IPS-NIHi7 (cell line): ENCODE results near the gene AASDH.
"Not testable (repeated sequence)": the region's sequence is repeated elsewhere in the genome, so short reads cannot be mapped to it uniquely, and the experiment has no call there.

Experiments used
- DNase-seq: peaks from one replicate; pipeline ENCODE4 v3.0.0; 2012; ENCODE audit warnings: mixed read lengths; ENCODE audit errors: extremely low spot score

AASDH gene

DNA sequence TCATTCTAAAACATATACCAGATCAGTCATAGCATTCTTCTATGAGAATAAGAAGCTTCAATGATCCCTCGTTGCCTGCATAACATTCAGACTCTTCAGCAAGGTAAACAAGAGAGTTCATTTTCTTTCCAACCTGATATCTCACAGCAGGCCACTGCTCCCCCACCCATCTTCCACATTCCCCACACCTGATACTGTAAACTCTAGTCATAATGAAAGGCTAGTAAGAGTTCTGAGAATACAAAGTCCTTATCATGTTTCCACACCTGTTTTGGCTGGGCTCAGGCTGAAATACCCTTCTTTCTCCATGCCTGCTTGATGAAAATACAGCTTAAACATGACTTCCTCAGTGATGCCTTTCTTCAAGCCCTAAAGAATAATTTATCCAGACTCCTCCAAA lies 2.3 kb upstream of the AASDH start:
- no peak for DNase-seq

DNA sequence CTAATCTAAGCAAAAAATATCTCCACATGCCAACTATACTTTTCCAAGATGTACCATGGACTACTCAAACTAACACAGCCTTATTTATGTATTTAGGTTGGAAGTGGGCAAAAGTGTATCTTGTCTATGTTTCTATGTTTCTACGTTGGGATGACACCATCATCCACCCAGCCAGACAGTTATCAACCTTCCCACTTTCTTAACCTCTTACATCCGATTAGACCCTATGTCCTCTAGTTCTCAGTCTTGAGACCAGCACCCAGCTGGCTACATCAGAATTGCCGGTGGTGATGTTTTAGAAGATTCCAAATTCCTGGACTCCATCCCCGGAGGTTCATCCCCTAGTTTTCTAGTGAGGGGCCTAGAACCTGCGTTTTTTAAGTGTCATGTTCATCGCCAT lies 1.0 kb upstream of the AASDH start:
- DNase-seq: no peak

DNA sequence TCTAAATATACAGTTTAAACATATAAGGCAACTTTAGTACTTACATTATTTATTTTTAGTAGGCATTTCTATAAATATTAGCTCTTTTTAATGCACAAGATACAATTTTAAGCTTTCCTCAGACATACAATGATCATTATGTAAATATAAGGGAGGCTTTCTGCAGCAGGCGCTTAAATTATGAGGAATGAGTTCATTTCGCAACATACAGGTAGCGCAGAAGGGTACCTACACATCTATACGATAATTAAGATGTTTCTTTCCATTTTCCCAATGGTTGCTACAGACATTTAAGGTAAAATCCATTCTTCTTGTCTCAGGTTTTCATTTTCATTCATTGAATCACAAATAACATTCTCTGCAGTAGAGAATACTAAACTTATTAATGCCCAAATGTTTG lies 1.2 kb downstream of the AASDH start:
- DNase-seq: no peak

DNA sequence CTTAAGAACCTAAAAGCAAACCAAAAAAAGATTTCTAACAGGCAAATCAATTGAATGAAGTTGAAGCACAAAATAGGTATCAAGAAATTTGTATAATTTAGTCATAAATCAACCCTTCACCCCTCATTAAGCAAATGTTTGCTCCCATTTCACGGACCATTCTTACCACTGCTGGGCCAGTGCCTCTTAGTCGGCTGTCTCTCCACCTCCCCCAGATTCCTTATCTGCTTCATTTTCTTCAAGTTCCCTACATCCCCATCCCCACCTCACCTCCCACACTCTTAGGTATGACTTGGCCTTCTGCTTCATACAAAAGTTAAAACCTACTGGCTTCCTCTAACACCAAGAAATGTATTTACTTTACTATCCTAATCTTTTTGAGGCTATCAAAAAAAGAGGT lies 11.8 kb downstream of the AASDH start:
- no peak for DNase-seq

DNA sequence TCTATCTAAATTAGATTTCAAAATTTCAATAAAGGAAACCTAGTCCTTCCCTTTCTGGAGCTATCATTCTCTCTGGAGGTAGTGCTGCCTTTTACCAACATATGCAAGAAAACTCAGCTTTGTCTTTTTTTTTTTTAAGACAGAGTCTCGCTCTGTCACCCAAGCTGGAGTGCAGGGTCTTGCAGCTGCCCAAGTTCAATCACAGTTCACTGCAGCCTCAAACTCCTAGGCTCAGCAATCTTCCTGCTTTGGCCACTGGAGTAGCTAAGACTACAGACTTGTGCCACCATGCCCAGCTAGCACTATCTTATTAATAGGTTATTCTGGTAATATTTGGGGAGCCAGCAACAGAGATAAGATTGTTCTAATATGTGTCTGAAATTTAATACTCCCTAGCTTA lies 12.3 kb downstream of the AASDH start:
- DNase-seq: no peak

DNA sequence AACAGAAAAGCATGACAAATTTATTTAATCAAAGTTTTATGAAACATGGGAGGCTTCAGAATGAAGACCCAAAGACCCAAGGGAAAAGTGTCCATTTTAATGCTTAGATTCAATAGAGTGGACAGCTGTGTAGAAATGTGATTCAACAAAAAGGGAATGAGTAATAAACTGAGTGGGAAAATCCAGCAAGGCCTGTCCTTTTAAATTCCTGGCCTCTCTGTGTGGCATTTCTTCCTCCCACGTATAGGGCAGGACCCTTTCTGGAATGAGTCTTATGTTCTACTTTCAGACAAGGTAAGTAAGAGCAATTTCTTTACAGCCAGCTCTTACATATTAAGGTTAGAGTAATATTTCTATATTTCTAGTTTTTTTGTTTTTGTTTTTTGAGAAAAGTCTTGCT lies 14.5 kb downstream of the AASDH start:
- no peak for DNase-seq

DNA sequence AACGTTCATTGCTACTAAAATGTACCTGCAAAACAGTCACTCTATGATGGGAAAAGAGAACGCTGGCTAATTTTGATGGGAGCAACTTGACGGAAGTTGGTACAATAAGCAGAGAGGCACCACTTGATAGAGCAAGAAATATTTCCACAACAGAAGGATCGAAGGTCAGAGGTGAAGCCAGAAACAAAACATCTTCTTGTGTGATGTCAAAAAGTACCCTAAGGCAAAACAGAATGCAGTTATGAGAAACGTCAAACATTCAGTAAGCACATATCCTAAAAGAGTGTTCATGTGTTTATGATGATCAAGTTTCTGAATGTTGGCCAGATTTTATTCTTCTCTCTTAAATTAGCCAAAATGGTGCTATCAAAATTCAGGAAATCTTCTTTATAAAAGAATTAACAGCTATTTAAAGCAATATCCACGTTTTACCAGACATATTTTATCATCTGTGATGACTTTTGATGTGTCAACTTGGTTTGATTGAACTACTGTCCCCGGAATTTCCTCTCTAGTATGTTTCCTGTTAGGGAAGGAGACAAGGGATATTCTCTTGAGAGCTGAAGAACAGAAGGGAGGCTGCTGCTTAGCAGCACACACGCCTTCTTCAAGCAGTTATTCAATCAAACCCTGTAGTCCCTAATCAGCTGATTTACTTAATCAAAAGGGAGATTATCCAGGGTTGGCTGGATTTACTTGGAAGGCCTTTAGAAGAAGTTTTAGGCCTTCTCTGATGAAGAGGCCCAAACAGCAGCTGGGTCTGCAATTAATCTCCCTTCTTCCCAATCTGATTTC lies 15.7 kb downstream of the AASDH start:
- DNase-seq: no peak

DNA sequence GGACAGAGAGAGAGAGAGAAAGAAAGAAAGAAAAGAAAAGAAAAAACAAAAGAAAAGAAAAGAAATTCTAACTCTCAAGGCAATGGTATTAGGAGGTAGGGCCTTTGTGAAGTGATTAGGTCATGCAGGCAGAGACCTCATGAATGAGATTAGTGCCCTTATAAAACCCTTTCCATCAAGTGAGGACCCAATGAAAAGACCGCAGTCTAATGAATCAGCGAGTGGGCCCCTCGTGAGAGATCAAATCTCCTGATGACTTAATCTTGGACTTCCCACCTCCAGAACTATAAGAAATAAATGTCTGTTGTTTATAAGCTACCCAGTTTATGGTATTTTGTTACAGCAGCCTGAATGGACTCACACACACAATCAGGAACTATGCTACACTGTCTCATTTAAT lies 16.9 kb downstream of the AASDH start:
- DNase-seq: no peak

DNA sequence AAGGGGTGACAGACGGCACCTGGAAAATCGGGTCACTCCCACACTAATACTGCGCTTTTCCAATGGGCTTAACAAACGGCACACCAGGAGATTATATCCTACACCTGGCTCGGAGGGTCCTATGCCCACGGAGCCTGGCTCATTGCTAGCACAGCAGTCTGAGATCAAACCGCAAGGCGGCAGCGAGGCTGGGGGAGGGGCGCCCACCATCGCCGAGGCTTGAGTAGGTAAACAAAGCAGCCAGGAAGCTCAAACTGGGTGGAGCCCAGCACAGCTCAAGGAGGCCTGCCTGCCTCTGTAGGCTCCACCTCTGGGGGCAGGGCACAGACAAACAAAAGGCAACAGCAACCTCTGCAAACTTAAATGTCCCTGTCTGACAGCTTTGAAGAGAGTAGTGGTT lies 24.3 kb downstream of the AASDH start:
- DNase-seq: not testable (repeated sequence)

DNA sequence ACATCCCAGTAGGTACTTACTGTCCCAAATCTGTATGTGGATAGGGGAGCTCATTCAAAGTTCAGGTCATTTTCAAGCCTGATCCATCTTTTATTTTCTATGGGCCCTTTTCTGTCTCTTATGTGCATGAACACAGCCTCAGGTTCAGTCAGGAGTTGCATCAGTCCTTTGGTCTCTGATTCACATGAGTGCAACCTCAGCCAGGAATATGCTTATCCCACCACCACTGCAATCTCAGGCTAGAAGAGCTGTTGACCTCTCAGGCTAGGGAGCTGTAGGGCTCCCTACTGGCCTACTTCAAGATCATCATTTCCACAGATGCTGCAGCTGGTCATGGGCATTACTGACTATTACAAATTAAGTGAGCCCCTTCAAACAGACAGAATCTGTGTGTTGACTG lies 27.2 kb downstream of the AASDH start:
- no peak for DNase-seq

DNA sequence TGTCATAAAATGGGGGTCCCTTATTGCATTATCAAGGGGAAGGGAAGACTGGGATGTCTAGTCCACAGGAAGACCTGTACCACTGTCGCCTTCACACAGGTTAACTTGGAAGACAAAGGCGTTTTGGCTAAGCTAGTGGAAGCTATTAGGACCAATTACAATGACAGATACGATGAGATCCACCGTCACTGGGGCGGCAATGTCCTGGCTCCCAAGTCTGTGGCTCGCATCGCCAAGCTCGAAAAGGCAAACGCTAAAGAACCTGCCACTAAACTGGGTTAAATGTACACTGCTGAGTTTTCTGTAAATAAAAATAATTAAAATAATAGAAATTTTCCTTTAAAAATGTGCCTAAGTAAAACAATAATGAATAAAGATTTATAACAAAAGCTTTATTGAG lies 30.6 kb downstream of the AASDH start:
- no peak for DNase-seq

DNA sequence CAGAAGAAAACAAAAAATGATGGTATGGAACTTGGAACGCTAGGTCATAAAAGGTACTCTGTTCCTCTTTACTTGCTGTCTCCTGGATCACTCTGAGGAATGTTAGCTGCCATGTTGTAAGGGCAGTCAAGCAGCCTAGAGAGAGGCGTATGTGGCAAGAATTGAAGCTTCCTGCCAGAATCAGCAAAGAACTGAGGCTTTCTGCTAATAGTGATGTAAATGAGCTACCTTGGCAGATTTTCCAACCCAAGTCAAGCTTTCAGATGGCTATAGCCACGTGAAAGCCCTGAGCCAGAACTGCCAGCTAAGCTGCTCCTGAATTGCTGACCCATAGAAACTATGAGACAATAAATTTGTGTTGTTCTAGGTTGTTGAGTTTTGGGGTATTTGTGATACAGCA lies 38.7 kb downstream of the AASDH start:
- peak; percentile 14 for DNase-seq

DNA sequence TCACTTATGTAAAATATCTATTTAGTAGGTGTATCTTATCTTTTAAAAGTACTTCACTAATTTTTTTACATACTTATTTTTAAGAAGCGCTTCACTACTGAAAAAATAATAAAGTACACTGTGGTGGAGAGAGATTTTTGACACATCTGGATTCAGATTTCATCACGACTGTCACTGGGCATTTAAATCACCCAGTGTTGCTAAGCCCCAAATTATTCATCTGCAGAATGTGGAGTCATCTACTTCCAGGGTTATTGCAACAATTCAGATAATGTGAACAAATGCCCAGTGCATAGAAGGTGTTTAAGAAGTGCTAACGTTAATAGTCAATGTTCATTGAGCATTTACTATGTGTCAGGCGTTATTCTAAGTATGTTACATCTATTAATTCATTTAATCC lies 41.8 kb downstream of the AASDH start:
- DNase-seq: no peak

DNA sequence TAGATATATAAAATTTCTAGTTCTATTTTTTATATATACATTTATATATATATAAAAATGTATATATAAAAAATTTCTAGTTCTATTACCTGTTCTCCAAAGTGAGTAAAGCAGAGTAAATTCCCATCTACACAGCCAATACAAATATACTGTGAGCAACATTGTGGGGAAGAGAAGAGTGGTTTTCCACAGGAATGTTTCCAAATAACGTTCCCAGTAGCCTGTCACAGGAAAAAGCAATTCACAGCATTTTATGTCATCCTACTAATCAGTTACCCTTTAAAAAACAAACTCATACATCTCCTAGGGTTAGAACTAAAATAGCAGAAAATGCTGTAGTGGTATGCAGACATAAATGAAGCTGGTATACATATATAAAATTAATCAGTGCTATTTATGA lies 44.5 kb downstream of the AASDH start:
- no peak for DNase-seq

DNA sequence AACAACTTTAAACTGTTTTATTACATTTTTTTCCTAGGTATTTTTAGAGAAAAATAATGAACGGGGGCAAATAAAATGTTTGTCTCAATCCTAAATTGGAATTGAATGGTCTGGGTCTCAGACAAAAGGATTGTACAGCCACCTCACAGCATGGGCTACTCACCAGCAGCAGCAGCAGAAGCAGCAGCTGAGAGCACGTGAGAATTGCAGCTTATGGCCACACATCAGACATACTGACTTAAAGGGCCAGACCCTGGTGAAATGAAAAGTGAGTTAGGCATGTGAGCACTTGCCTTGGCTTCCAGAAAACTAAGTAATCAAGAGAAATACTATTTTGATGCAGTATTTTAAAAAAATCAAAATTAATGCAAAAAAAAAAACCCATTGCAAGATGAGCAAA lies 56.6 kb downstream of the AASDH start:
- DNase-seq: no peak

DNA sequence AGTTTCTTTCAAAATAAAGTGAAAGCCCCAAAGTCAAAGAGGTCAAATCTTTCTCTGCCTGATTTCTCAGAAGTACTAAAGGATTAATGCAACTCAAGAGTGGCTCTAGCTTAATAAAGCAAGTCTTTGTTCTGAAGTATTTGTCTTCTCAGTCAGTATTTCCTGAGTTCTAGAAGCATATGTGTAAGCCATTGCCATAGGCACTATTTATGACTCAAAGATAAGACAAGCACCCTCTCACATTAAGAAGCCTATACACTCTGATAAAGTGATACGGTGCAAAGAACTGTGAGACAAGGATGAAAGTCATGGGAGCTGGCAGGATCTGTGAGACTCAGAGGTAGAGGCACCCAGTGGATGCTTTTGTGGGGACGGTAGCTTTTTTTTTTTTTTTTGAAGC lies 60.9 kb downstream of the AASDH start:
- DNase-seq: no peak

DNA sequence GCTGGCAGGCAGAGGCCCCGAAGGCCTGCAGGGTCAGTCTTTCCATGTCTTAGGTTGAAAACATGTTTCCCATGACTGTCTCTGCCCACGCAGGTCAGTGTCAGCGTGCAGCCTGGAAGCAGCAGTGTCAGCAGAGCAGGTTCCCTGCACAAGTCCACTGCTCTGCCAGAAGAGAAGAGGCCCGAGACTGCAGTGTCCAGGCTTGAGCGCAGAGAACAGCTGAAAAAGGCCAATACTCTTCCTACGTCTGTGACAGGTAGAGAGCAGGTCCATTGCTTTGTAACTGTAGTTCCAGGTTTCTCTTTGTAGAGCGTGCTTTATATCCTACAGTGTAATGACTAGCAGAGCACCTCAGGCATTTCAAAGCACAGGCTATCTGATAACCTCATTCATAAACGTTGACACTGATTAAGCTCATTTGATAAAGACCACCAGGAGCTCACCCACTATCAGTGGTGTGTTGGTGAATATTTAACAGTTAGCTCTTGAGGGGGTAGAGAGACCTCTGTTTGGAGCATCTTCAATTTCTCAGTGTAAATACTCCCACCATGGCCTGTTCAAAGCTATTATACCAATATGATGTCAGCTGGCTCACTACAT lies 63.2 kb downstream of the AASDH start:
- DNase-seq: no peak

DNA sequence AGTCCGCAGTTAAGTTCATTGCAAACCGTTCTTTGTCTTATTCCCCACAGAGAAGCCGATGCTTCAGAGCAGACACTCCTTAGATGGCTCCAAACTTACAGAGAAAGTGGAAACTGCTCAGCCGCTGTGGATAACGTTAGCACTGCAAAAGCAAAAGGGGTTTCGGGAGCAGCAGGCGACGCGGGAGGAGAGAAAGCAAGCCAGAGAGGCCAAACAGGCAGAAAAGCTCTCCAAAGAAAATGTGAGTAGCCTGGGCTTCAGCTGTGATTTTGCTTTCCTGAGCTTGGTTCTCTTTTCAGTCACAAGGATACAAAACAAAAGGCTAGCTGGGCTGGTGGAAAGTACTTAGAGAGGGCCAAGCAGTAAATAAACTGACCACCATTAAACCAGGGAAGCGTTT lies 64.0 kb downstream of the AASDH start:
- no peak for DNase-seq

DNA sequence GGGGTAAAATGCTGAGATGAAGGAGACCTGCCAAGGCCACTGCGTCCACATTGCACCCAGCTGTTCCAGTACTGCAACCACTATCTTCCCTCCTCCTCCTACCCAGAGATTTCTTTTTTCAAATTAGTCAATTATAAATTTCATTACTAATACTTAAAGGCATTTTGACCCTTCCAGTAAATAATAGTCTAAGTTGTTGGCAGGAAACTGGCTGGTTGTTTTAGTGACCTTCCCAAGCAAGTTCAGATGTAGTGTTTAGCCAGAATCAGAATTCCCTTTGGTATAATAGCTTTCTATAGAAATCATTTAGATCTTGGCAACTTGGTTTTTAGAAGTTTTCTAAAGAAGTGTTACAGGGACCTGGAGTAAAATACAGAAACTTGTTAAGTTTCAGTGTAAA lies 66.0 kb downstream of the AASDH start:
- DNase-seq: no peak

DNA sequence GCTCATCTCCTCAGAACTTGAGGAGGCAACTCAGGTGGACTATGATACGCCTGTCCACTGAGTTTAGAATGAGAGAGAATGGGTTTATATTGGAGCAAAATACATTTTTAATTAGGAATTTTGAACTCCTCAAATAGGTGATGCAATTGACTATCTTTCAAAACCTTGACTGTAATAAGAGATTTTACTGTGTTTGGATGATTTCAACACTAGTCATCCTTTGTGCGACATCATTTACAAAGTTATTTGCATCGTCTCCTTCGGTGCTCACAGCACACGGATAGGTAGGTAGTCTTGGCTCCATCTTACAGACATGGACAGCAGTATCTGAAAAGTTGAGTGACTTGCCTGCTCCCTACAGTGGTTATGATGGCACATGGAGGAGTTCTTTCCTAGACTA lies 67.0 kb downstream of the AASDH start:
- DNase-seq: no peak

DNA sequence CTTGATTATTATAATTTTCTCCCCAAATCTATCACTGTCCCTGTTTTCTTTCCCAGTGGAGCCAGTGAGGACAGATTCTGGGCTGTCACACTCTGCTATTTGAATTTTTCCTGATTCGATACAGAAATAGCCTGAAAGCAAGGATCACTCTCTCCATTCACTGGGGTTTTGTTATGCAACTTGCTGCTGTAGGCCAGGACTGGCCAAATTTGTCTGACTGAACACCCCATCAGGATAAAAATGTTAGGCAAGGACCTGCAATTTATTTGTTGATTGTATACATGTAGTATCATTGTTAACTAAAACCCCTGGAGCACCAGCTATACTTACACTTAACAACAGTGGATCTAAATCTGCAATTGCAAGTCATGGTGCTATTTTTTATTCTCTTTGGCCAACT lies 68.7 kb downstream of the AASDH start:
- DNase-seq: no peak

DNA sequence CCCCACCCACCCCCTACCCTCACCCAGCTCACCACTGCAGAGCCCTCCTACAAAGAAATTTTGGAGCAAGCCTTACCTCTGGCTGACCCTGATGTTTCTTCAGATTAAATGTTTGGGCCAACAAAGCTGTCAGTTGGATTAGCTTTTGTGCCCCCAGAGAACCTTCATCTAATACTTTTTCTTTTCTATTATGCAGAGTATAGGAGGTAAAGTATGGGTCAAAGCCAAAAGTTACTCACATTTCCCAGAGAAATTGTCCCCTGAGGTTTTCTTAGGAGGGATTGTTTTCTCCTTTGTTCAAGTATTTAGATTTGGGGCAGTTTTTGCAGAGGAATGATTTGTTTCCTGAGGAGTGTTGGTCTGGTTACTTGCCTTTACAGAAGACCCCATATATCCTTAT lies 69.5 kb downstream of the AASDH start:
- DNase-seq: no peak

DNA sequence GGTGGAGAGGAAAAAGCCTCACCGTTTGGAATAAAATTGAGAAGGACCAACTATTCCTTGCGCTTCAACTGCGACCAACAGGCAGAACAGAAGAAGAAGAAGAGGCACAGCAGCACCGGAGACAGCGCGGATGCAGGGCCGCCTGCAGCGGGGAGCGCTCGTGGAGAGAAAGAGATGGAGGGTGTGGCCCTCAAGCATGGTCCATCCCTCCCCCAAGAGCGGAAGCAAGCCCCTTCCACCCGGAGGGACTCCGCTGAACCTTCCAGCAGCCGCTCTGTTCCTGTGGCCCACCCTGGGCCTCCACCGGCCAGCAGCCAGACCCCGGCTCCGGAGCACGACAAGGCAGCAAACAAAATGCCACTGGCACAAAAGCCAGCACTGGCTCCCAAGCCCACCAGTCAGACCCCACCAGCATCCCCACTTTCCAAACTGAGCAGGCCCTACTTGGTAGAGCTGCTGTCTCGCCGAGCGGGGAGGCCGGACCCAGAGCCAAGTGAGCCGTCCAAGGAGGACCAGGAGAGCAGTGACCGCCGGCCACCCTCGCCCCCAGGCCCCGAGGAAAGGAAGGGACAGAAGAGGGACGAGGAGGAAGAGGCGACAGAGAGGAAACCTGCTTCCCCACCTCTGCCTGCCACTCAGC lies 71.2 kb downstream of the AASDH start:
- DNase-seq: no peak
